Activated T-cell treated with anti-CD3 and anti-CD28 coated beads, Interleukin-2, amount 50 U/mL, for 72 hours (primary cell): Measurements from ENCODE around the gene MRPL19. TPM values are rescaled to one million over a fixed set of nuclear protein-coding genes. Genes with fewer than 3 reads are reported as not detected.
A peak's percentile ranks its signal among the peaks of the same experiment; 100 is the strongest.

Experiments
- ATAC-seq, 2 donors: fragments of 150-1000 bp; cut with Tn5 transposase; replicated peaks in 1 of 2; 2 replicates each; pipeline ENCODE4 v1.10.0; 2021; ENCODE audit warnings: moderate library complexity in 2 of 2, mild to moderate bottlenecking in 1 of 2
- DNase-seq, 2 donors: peaks; one replicate each; pipeline ENCODE4 v3.0.0; 2021 to 2022; ENCODE audit warnings: mixed read lengths in 1 of 2
- H3K27ac Mint-ChIP-seq: one replicate; pipeline ENCODE4 v1.8.0; 2022; ENCODE audit warnings: mild to moderate bottlenecking, moderate library complexity, mixed read lengths
- H3K27me3 Mint-ChIP-seq: one replicate; pipeline ENCODE4 v1.8.0; 2022; ENCODE audit warnings: low read depth, mixed read lengths
- H3K36me3 Mint-ChIP-seq, 2 donors: one replicate each; pipeline ENCODE4 v1.8.0; 2022; ENCODE audit warnings: mixed read lengths in 2 of 2, mild to moderate bottlenecking in 1 of 2; ENCODE audit not compliant: insufficient read depth in 2 of 2
- H3K4me1 Mint-ChIP-seq: one replicate; pipeline ENCODE4 v1.8.0; 2022; ENCODE audit warnings: low read depth, mixed read lengths
- H3K4me3 Mint-ChIP-seq, 2 donors: one replicate each; pipeline ENCODE4 v1.8.0; 2022; ENCODE audit warnings: mild to moderate bottlenecking in 2 of 2, mixed read lengths in 2 of 2, moderate library complexity in 2 of 2
- H3K9me3 Mint-ChIP-seq, 2 donors: one replicate each; pipeline ENCODE4 v1.8.0; 2022; ENCODE audit warnings: mixed read lengths in 2 of 2
- total RNA-seq, 2 donors: library from RNA; stranded (reverse); gene quantifications; one replicate each; pipeline ENCODE4 v1.2.3, GENCODE V29; 2022

MRPL19 gene
- total RNA-seq, 2 donors from 2014 or later, result 45.0 to 51.0 TPM

DNA sequence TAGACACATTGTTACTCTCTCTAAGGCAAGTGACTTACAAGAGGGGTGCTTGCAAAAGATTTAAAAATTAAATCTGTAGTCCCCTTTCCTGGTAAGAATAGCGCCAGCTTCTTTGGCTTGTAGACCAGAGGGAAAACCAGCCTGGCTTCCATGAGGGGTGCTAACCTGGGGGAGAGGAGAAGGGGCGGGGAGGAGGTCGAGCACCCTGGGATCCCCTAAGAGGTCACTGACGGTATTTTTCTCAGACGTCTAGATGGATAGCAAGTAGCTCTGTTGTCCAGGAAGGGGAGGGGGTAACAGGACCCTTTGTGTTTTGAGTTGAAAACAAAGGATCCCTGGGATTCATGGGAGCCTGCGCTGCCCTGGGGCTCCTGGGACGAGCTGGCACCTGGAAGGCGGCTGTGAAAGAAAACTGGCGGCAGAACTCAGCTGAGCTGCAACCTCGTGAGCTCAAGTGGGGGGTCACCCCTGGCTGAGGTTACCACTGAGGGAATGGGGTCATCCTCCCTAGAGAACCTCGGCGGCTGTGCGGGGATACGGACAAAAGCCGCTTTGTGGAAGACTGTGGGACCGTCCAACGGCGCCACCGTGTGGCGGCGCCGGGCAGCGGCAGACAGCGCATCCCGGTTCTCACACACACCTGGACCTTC is 37.8 kb upstream of the MRPL19 start:
- H3K9me3 Mint-ChIP-seq, result no peaks in the 10 kb centered on the region
- no peaks in the 10 kb centered on the region for H3K4me1 Mint-ChIP-seq
- peak; percentile 78 to 79 for ATAC-seq
- no peak overlapping the region for H3K4me3 Mint-ChIP-seq
- H3K27ac Mint-ChIP-seq, result no peak overlapping the region
- no peaks in the 10 kb centered on the region for H3K36me3 Mint-ChIP-seq
- peaks cover 76% of the 10 kb centered on the region for H3K27me3 Mint-ChIP-seq
- DNase-seq, result peak; percentile 52 to 63

DNA sequence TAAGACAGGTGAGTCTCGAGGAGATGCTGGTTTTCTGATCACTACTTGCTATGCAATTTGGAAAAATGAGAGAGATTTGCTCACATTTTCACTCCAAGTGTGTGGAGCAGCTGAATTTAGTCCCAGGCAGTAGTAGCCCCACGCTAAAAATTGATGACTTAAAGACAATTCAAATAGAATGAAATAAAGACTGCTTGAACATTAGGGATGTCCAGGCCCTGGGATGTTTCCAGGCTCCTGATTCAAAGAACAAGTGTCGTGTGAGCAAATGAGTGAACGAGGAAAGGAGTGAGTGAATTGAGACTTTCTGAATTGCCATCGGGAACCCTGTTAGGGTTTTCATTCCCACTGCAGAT is 37.3 kb upstream of the MRPL19 start:
- Mint-ChIP-seq H3K4me1 (no peaks in the 10 kb centered on the region), H3K4me3 (no peak overlapping the region), H3K9me3 (no peaks in the 10 kb centered on the region), H3K27ac (no peak overlapping the region), H3K36me3 (no peaks in the 10 kb centered on the region), H3K27me3 (peaks cover 80% of the 10 kb centered on the region)
- DNase-seq (no peak), ATAC-seq (no peak)

DNA sequence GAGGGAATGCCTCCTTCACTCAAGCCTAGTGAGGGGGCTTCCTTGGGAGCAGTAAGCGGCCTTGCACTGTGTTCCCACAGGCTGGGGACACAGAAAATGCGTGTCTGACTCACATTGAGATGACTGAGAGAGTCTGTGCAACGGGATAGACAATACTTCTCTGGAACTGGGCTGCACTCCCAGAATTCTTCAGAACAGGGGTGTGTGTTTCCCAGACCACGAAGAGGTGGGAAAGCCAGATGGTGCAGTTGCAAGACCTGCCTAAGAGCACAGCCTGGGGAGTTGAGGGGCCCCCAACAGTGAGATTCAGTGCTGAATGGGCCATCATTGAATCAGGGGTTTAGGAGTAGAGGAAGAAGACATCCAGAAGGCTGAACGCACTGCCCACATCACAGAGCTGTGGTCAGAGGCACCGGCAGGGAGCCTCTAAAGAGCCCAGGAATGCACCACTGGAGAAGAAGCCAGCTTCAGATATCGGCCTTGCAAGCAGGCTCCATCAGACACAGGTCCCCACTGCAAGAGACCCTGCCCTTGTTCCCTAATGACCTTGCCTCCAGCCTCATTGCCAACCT is 36.6 kb upstream of the MRPL19 start:
- Mint-ChIP-seq H3K27ac (no peak overlapping the region), H3K4me1 (no peaks in the 10 kb centered on the region), H3K9me3 (no peaks in the 10 kb centered on the region), H3K27me3 (peaks cover 74% of the 10 kb centered on the region), H3K36me3 (no peaks in the 10 kb centered on the region), H3K4me3 (no peak overlapping the region)
- ATAC-seq (no peak), DNase-seq (no peak)

DNA sequence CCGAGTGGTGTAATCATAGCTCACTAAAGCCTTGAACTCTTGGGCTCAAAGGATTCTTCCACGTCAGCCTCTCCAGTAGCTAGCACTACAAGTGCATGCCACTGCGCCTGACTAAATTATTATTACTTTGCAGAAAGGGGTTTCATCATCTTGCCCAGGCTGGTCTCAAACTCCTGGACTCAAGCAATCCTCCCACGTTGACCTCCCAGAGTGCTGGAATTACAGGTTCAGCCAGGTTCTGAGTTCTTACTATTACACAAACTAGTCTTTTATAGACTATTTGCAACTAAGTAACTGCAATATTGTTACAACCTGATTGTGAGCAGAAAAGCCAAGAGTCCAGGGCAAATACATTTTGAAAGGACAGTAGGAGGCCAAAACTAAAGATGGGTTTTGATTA is 35.9 kb upstream of the MRPL19 start:
- no peak for DNase-seq
- H3K27me3 Mint-ChIP-seq, result peaks cover 70% of the 10 kb centered on the region
- no peak overlapping the region for H3K27ac Mint-ChIP-seq
- no peak for ATAC-seq
- H3K4me3 Mint-ChIP-seq, result no peak overlapping the region
- no peaks in the 10 kb centered on the region for H3K9me3 Mint-ChIP-seq
- H3K4me1 Mint-ChIP-seq, result no peaks in the 10 kb centered on the region
- H3K36me3 Mint-ChIP-seq, result no peaks in the 10 kb centered on the region

DNA sequence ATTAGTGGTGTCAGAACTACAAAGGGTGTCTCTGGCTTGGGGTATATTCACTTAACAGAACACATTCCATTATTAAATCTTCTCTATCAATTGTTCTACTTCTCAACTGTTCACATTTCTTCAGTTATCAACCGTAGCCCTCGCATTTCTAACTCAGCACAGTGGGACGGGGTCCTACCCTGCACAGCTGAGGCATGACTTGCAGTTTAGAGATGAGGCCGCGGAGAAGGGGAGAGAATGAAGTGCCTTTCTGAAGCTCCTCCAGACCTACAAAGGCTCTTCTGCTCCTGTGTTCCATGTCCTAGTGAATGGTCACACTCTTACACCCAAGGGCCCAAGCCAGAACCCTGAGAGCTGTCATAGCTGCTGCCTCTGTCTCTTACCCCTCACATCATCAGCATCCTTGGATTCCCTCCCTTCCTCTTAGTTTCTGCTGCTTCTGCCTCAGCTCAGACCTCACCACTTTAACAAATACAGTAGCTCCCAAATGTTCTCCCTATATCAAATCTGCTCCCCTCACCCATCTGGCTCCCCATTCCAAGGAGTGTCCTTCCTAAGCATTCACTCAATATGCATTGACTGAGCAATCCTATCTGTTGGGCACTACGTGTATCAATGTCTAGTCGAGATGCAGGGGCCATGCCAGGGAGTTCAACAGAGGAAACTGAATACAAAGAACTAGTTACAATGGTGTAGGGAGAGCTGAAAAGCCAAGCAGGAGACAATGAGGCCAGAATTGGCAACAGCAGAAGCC is 34.3 kb upstream of the MRPL19 start:
- H3K9me3 Mint-ChIP-seq, result no peaks in the 10 kb centered on the region
- H3K36me3 Mint-ChIP-seq, result no peaks in the 10 kb centered on the region
- H3K27ac Mint-ChIP-seq, result no peak overlapping the region
- H3K27me3 Mint-ChIP-seq, result peaks cover 61% of the 10 kb centered on the region
- H3K4me1 Mint-ChIP-seq, result no peaks in the 10 kb centered on the region
- ATAC-seq (no peak), DNase-seq (no peak)
- no peak overlapping the region for H3K4me3 Mint-ChIP-seq

DNA sequence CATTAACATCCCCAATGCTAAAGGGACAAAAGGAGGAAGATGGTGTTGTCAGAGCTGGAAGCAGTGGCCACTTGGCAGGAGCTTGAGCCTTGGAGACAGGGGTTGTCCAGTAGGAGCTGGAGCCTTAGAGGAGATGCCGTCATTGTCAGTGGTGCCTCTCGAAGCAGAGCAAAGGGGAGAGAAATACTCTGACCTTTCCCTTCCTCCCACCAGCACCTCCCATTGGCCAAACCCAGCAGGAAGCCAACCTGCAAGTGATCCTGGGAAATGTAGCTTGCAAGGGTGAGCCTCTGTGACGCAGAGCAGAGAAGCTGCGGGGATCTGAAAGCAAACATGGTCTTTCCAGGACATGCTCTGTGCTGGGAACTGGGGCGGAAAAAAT is 33.7 kb upstream of the MRPL19 start:
- no peak for ATAC-seq
- DNase-seq, result no peak
- peaks cover 61% of the 10 kb centered on the region for H3K27me3 Mint-ChIP-seq
- no peak overlapping the region for H3K27ac Mint-ChIP-seq
- no peak overlapping the region for H3K4me3 Mint-ChIP-seq
- no peaks in the 10 kb centered on the region for H3K9me3 Mint-ChIP-seq
- H3K36me3 Mint-ChIP-seq, result no peaks in the 10 kb centered on the region
- H3K4me1 Mint-ChIP-seq, result no peaks in the 10 kb centered on the region

DNA sequence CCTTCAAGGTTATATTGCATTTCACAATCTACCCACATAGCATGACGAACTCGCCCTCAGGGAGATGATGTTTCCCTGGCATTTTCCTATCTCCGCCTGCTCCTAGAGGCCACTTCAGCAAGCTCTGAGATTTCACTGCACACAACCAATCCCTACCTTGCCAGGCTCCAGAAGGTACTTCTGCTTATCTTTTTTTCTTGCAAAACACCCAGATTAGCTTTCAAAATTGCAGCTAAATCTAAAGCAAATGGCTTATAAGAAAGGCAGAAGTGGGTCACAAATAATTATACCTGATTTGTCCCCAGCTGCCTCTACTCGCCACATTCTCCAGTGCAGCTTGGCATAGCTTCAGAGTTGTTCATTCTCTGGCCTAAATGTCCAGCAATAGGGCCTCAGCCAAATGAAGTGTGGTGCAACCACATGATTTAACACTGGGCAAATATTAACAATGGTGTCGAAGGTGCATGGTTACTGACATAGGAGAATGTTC is 32.4 kb upstream of the MRPL19 start:
- DNase-seq, result no peak
- no peak overlapping the region for H3K27ac Mint-ChIP-seq
- no peaks in the 10 kb centered on the region for H3K4me1 Mint-ChIP-seq
- no peak overlapping the region for H3K4me3 Mint-ChIP-seq
- no peaks in the 10 kb centered on the region for H3K9me3 Mint-ChIP-seq
- H3K36me3 Mint-ChIP-seq, result no peaks in the 10 kb centered on the region
- peaks cover 51% of the 10 kb centered on the region for H3K27me3 Mint-ChIP-seq
- no peak for ATAC-seq

DNA sequence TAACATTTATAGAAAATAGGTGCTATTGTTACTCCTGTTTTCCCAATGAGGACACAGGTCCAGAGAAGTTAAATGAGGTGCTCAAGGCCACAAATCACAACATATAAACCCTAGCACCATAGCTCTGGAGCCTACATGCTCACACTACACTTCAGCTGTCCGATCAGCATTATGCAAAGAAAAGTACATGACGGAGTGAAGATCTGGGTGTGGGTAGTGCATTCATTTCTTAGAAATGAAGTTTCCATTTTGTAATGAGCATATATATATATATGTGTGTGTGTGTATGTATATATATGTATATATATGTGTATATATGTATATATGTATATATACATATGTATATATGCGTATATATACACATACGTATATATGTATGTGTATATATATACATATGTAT is 30.2 kb upstream of the MRPL19 start:
- Mint-ChIP-seq H3K4me1 (peaks cover 5% of the 10 kb centered on the region), H3K9me3 (peaks cover 0 to 2% of the 10 kb centered on the region in 2 donors), H3K36me3 (no peaks in the 10 kb centered on the region), H3K27me3 (peaks cover 33% of the 10 kb centered on the region), H3K27ac (no peak overlapping the region), H3K4me3 (no peak overlapping the region)
- DNase-seq (no peak), ATAC-seq (no peak)

DNA sequence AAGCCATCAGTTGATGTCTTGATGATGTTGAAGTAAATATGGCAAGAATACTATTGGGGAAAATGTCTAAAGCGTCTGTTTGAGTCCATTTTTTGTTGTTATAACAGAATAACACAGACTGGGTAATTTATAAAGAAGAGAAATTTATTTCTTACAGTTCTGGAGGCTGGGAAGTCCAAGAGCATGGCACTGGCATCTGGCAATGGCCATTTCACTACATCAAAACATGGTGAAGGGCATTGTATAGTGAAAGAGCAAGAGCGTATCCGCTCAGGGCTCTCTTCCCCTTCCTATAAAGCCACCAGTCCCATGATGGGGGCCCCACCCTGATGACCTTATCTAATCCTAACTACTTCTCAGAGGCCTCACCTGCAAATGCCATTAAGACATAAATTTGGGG is 29.6 kb upstream of the MRPL19 start:
- Mint-ChIP-seq H3K9me3 (peaks cover 0 to 2% of the 10 kb centered on the region in 2 donors), H3K36me3 (no peaks in the 10 kb centered on the region), H3K4me1 (peaks cover 5% of the 10 kb centered on the region), H3K27me3 (peaks cover 28% of the 10 kb centered on the region), H3K4me3 (no peak overlapping the region), H3K27ac (no peak overlapping the region)
- DNase-seq (no peak), ATAC-seq (no peak)

DNA sequence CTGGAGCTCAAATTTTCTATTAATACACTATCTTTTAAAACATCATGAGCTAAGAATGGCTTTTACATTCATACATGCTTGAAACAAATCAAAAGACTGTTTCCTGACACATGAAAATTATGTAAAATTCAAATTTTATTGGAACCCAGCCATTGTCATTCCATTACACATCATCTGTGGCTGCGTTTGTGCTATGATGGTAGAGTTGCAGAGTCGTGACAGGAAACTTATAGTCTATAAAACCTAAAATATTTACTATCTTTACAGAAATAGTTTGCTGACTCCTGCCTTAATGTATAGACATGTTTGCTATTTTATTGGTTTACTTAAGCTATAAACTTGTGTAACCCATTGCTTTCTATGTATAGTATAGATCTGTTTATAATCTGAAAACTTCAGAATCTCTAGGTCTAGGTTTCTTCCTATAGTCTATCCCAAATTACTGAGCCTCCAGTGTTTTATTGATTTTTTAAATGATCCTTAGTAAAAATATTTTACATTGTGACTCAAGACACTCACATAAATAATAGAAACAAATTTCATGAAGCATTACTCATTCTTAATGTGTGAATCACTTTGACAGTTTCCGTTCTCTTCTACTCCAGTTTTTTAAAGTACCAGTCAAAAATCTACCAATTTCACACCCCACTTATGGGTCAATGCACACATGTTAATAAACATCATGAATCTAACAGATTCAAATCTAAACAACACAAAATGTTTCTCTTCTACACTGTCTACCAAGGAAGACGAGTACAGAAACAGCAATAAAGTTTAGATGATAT is 26.4 kb upstream of the MRPL19 start:
- H3K4me1 Mint-ChIP-seq, result peaks cover 5% of the 10 kb centered on the region
- no peak overlapping the region for H3K4me3 Mint-ChIP-seq
- H3K27me3 Mint-ChIP-seq, result peaks cover 18% of the 10 kb centered on the region
- H3K9me3 Mint-ChIP-seq, result peaks cover 0 to 2% of the 10 kb centered on the region in 2 donors
- DNase-seq (no peak), ATAC-seq (no peak)
- H3K36me3 Mint-ChIP-seq, result no peaks in the 10 kb centered on the region
- H3K27ac Mint-ChIP-seq, result no peak overlapping the region

DNA sequence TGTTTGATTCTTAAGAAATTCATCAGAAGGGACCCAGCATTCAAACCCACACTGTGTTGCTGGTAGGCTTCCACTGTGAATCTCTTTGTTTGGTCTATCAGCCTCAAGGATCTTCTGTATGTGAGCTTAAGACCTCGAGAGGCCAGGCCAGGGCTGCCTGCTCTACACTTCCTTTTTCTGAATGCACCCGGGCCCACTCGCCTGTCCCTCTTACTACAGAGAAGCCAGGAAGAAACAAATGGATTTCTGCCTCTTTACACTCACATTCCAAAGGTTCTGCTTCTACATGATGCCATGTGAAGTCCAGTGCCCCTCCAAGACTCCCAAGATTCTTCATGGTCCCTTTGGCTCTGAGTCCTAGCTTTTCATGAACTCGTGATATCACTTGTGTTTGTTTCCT is 25.4 kb upstream of the MRPL19 start:
- Mint-ChIP-seq H3K36me3 (no peaks in the 10 kb centered on the region), H3K27me3 (peaks cover 21% of the 10 kb centered on the region), H3K9me3 (peaks cover 0 to 2% of the 10 kb centered on the region in 2 donors), H3K4me1 (peaks cover 5% of the 10 kb centered on the region), H3K27ac (no peak overlapping the region), H3K4me3 (no peak overlapping the region)
- DNase-seq (no peak), ATAC-seq (no peak)

DNA sequence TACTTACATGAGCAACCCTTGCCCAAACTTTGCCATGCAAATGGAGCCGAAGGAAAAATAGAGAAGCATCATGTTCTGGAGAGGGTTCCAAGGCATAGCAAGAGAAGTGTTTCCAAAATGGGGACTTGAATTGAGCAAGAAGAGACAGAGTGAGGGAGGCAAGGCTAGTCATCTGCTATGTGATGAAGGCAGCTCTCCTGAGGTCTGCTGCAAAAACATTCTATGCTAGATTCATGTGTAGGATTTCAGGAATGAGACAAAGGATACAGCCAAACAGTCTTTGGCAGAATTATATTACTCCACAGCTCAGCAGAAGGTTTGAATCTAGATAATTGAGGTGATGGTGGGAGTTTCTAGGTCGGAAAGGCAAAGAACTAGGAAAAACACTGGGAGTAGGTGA is 24.1 kb upstream of the MRPL19 start:
- Mint-ChIP-seq H3K4me1 (peaks cover 5% of the 10 kb centered on the region), H3K36me3 (no peaks in the 10 kb centered on the region), H3K27me3 (peaks cover 28% of the 10 kb centered on the region), H3K27ac (no peak overlapping the region), H3K4me3 (no peak overlapping the region), H3K9me3 (peaks cover 0 to 2% of the 10 kb centered on the region in 2 donors)
- no peak for ATAC-seq
- no peak for DNase-seq

DNA sequence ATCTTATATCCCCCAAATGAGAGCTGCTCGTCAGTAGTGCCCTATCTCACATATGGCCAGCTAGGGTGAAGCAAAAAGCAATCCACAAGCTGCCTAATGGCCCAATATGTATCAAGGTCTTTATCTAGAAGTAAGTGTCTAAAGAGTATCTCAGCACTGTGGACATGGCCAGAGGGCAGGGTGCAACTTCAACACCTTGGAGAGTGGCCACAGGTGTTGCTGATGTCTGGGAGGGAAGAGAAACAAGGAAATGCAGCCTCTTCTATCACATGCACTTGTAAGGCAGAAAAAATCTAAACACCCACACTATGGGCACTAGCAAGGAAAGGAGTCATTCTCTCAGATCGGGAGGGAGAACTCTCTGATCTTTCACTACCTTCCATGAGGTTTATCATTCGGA is 23.7 kb upstream of the MRPL19 start:
- no peaks in the 10 kb centered on the region for H3K36me3 Mint-ChIP-seq

More for the DNA sequence above, 23.7 kb upstream of the MRPL19 start:
- ATAC-seq, result no peak
- DNase-seq, result no peak
- no peak overlapping the region for H3K4me3 Mint-ChIP-seq
- H3K27ac Mint-ChIP-seq, result no peak overlapping the region
- peaks cover 0 to 2% of the 10 kb centered on the region in 2 donors for H3K9me3 Mint-ChIP-seq
- peaks cover 23% of the 10 kb centered on the region for H3K27me3 Mint-ChIP-seq
- peaks cover 5% of the 10 kb centered on the region for H3K4me1 Mint-ChIP-seq
